Activated effector memory CD4-positive, alpha-beta T cell treated with anti-CD3 and anti-CD28 coated beads, Interleukin-2, amount 50 U/mL, for 16 hours (primary cell): ENCODE data around the gene GALNT11.
A peak's percentile ranks its signal among the peaks of the same experiment; 100 is the strongest.
"Not testable (repeated sequence)": the region's sequence is repeated elsewhere in the genome, so short reads cannot be mapped to it uniquely, and the experiment has no call there.

Source experiments
- DNase-seq: peaks from one replicate; pipeline ENCODE4 v3.0.0-alpha.2; 2020

Gene GALNT11

GRCh38 chr7:152025077-152025936 is at the start of gene GALNT11:
Gene GALNT11 (plus strand): TSS chr7:152025674. CDS start chr7:152094228, 68,554 bp downstream.
- DNase-seq: peak; percentile 95

GRCh38 chr7:151978616-151979015 is 46.9 kb upstream of the GALNT11 start:
- no peak for DNase-seq

- no peak for DNase-seq
These were observed 44.3 kb upstream of the GALNT11 start for GRCh38 chr7:151981223-151981622.

DNA sequence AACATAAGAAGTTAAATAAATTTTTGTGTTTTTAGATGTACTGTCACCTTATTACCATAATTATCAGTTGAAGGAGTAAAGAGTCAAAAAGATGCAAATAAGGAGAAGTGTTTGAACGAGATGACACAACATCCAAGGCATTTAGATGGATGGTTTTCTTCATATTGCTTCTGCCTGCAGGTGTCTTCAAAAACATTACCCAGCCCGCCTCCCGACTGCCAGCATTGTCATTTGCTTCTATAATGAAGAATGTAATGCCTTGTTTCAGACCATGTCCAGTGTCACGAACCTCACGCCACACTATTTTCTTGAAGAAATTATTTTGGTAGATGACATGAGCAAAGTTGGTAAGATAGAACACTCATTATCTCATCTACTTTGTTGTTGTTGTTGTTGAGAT is 42.7 kb upstream of the GALNT11 start:
- no peak for DNase-seq

- no peak for DNase-seq
These were observed 40.9 kb upstream of the GALNT11 start for GRCh38 chr7:151984612-151985011.

DNA sequence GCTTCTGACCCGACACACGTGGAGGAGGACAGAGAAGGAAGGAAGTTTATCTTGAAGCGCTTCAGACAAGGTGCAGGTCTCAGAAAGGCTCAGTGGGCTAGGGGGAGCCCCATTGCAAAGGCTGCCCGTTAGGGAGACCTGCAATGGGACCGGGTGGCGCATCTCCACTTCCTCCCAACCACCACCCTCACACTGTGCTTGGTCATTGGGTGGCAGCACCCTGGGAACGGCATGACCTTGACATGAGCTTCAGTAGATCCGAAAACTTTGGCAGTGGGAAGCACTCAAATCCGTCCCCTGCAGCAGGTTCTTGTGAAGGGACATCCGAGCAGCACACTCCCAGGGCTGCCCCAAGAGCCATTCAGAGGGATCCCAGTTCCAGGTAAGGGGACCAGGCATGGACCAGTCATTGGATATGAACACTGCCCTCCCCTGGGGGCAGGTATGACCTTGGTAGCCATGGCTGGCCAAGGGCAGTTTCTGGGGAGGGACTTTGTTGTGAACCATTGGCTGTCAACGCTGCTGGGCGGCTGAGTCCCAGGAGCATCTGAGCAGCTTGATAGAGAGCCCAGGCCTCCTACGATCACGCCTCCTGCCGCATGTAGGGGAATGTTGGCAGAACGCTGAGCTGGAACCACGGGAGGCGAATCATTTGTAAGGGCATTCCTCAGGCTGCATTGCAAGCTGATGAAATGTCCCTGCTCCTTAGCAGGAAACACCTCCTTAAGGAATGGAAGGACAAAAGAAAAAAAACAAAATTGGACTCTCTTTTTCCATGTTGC is 37.5 kb upstream of the GALNT11 start:
- no peak for DNase-seq

DNA sequence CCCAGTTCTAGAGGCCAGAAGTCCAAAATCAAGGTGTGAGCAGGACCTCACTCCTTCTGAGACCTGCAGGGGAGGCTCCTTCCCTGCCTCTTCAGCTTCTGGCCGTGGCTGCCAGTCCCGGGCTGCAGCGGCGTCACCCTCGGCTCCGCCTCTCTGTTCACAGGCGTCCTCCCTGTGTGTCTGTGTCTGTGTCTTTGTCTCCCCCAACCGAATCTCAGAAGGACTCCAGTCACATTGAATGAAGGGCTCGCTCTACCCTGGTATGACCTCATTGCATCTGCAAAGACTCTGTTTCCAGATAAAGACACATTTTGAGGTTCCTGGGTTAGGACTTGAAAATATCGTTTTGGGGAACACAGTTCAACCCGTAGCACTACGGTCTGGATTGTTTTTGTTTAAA is 33.1 kb upstream of the GALNT11 start:
- peak; percentile 70 for DNase-seq

DNA sequence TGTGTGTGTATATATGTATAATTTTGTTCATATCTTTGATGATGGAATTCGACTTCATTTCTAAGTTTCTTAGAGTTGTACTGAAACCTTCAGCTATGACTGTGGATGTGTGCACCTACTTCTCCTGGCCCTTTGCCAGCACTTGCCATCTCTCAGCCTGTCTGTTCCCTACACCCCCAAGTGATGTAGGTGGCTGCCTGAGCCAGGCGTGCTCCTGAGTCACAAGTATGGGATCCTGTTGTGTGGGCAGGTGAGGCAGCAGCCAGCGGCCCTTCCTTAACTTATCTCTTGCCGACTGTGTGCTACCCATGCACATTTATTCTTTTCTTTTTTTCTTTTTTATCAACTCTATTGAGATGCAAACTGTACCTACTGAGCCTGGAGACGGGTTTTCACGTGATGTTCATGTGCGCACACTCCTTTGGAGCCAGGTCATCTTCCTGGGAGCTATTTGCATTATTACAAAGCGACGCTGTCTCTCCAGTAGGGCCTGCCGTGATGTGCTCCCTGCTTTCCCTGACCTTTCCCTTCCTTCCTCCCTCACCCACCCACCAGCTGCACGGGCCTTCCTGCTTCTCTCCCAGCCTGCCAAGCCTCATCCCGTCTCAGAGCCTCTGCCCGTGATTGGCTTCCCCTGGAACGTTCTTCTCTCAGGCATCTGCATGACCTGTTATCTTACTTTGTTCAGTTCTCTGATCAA is 31.3 kb upstream of the GALNT11 start:
- DNase-seq: peak; percentile 65

GRCh38 chr7:151999424-152000090 is 25.9 kb upstream of the GALNT11 start:
- DNase-seq: no peak

GRCh38 chr7:152000191-152000590 is 25.3 kb upstream of the GALNT11 start:
- no peak for DNase-seq

GRCh38 chr7:152006336-152006735 is 19.1 kb upstream of the GALNT11 start:
- no peak for DNase-seq

DNA sequence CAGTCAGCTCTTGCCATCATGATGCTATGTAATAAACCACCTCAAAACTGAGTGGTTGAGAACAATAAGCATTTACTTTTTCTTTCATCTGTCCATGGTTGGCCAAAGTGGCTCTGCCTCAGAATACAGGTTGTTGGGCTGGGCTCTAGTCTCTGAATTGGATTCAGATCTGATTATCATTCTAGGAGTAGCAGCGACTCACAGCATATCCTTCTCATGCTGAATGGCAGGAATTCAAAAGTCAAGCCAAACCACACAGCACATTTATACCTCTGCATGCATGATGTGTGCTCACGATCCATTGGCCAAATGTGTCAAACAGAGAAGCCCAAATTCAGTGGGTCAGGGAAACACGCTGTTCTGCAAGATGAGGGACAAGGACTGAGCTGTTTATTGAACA is 13.6 kb upstream of the GALNT11 start:
- DNase-seq: no peak

DNA sequence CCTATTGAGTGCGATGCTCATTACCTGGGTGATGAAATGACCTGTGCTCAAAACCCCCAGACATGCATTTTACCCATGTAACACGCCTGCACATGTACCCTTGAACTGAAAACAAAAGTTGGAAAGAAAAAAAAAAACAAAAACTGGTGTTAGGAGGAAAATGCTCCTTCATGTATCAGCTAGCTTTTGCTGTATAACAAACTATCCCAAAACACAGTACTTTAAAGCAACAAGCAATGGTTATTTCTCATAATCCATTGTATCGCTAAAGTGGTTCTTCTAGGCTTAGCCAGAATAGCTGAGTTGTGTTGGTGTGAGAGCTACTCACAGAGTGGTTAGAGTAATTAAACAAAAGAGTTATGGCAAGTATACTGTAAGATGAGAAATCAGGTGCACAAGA is 12.2 kb upstream of the GALNT11 start:
- no peak for DNase-seq

GRCh38 chr7:152013974-152014373 is 11.5 kb upstream of the GALNT11 start:
- no peak for DNase-seq

GRCh38 chr7:152014722-152015121 is 10.8 kb upstream of the GALNT11 start:
- DNase-seq: no peak

GRCh38 chr7:152015600-152015999 is 9.9 kb upstream of the GALNT11 start:
- DNase-seq: no peak

DNA sequence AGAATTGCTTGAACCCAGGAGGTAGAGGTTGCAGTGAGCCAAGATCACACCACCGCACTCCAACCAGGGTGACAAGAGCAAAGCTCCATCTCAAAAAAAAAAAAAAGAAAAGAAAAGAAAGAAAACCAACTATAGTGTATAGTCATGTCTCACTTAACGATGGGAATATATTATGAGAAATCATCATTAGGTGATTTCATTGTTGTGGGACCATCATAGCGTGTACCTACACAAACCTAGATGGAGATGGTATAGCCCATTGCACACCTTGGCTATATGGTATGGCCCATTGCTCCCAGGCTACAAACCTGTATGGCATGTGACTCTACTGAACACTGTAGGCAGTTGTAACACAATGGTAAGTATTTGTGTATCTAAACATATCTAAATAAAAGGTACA is 8.5 kb upstream of the GALNT11 start:
- DNase-seq: no peak

GRCh38 chr7:152017683-152018082 is 7.8 kb upstream of the GALNT11 start:
- not testable (repeated sequence) for DNase-seq

GRCh38 chr7:152021740-152022139 is 3.7 kb upstream of the GALNT11 start:
- DNase-seq: not testable (repeated sequence)

GRCh38 chr7:152025937-152026890 is 740 bp downstream of the GALNT11 start:
- DNase-seq: no peak
